GM10266 (cell line): ENCODE results near the gene BRI3.

ENCODE experiments used
- DNase-seq: peaks from one replicate; pipeline ENCODE4 v3.0.0; 2012; ENCODE audit errors: extremely low spot score
- TF ChIP-seq, protein P1 (sequence below): IDR thresholded peaks from 2 replicates; pipeline ENCODE4 v1.5.1; 2012; ENCODE audit warnings: mild to moderate bottlenecking, low read depth; ENCODE audit not compliant: control insufficient read depth, insufficient read depth; ENCODE audit errors: missing control alignments

BRI3 gene

GRCh38 chr7:98294798-98295382, 13.4 kb downstream of the BRI3 start:
- DNase-seq, result peak; percentile 80
- TF ChIP-seq, protein P1, sequence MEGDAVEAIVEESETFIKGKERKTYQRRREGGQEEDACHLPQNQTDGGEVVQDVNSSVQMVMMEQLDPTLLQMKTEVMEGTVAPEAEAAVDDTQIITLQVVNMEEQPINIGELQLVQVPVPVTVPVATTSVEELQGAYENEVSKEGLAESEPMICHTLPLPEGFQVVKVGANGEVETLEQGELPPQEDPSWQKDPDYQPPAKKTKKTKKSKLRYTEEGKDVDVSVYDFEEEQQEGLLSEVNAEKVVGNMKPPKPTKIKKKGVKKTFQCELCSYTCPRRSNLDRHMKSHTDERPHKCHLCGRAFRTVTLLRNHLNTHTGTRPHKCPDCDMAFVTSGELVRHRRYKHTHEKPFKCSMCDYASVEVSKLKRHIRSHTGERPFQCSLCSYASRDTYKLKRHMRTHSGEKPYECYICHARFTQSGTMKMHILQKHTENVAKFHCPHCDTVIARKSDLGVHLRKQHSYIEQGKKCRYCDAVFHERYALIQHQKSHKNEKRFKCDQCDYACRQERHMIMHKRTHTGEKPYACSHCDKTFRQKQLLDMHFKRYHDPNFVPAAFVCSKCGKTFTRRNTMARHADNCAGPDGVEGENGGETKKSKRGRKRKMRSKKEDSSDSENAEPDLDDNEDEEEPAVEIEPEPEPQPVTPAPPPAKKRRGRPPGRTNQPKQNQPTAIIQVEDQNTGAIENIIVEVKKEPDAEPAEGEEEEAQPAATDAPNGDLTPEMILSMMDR, result peak; percentile 80

GRCh38 chr7:98295467-98296192, 14.1 kb downstream of the BRI3 start:
- no peak for DNase-seq
- TF ChIP-seq, protein P1, result no peak

DNA sequence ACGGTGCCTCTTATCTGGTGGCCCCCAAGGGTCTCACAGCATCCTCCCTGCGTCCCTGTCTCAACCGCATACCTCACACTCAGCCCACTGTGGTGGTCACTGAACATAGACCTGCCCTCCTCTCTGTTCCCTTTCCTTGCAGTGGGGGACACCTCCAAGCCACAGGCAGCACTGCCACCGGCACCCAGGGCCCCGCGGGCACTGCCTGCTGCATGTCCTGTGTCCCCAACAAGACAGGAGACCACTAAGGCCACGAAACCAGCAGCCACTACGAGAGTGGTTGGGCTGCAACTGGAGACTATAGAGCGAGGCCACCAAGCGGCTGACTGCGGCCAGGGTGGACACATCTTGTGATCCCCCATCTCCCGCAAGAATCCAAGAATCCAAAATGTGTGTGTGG, 15.3 kb downstream of the BRI3 start:
- DNase-seq, result no peak
- TF ChIP-seq, protein P1, result no peak

DNA sequence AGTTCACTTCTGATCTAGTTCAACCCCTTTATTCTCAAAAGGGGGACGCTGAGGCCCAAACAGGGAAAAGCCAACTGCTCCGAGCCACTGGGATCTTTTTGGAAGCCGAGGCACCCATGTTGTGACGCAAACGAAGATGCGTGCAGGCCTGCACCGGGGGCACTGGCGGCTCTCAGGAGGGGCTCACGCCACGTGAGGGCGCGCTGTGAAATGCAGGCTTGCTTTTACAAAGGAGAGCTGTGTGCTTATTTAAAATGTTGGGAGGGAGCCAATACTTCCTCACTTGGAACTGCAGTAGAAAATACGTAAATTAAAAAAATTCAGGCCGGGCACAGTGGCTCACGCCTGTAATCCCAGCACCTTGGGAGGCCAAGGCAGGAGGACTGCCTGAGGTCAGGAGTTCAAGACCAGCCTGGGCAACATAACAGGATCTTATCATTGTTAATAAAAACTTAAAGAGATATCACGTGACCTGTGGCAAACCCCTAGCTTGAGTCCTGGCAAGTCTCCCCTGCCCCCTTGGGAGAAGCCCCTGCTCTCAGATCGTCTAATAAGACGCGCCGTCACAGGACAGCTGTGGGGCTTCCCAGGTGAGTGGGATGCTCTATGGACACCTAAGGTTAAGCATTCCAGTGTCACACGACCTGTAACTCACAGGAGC, 16.3 kb downstream of the BRI3 start:
- no peak for DNase-seq
- TF ChIP-seq, protein P1, result no peak

- TF ChIP-seq, protein P1, result no peak
- no peak for DNase-seq
Measured at GRCh38 chr7:98300595-98301372, 19.3 kb downstream of the BRI3 start.

DNA sequence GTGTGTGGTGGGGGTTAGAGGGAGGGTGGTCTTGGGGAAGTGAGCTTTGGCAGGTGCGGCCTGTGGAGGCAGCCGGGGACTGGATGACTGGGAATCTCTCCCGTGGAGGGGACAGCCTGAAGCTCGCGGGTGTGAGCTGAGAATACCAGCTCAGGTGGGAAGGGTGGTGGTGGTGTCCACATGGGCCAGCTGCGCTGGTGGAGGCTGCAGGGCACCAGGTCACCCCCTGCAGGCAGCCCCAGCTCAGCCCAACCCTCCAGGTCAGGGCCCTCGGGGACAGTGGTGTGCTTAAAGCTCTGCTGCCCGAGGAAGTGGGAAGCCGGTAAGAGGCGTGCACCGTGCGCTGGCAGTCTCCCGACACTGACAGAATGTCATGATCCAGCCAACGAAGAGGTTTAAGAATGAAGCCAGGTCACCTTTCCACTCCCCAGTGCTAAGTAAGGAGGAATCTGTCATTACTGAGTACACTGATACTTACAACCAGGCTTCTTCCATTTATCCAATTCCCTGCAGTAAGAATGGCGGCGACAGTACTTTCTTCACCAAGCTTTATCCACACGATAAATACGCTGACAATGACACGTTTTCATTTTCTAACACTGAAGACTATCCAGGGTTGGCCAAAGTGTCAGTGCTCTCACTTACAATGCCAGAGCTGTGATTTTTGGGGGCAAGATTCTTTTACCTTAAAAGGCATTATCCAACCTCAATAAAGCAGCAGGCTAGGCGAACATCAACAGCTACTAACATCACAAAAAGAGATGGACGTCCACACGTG, 20.4 kb downstream of the BRI3 start:
- TF ChIP-seq, protein P1, result no peak
- no peak for DNase-seq
